Hematopoietic multipotent progenitor cell treated with erythropoietin and hydrocortisone succinate and interleukin-3 and kit ligand, for 6 days (in vitro differentiated cells): ENCODE data around the gene CCDC127.
A peak's percentile ranks its signal among the peaks of the same experiment; 100 is the strongest.
"Not testable (repeated sequence)": the region's sequence is repeated elsewhere in the genome, so short reads cannot be mapped to it uniquely, and the experiment has no call there.

Experiments
- DNase-seq: peaks from one replicate; pipeline ENCODE4 v3.0.0-alpha.2; 2015

CCDC127 gene

DNA sequence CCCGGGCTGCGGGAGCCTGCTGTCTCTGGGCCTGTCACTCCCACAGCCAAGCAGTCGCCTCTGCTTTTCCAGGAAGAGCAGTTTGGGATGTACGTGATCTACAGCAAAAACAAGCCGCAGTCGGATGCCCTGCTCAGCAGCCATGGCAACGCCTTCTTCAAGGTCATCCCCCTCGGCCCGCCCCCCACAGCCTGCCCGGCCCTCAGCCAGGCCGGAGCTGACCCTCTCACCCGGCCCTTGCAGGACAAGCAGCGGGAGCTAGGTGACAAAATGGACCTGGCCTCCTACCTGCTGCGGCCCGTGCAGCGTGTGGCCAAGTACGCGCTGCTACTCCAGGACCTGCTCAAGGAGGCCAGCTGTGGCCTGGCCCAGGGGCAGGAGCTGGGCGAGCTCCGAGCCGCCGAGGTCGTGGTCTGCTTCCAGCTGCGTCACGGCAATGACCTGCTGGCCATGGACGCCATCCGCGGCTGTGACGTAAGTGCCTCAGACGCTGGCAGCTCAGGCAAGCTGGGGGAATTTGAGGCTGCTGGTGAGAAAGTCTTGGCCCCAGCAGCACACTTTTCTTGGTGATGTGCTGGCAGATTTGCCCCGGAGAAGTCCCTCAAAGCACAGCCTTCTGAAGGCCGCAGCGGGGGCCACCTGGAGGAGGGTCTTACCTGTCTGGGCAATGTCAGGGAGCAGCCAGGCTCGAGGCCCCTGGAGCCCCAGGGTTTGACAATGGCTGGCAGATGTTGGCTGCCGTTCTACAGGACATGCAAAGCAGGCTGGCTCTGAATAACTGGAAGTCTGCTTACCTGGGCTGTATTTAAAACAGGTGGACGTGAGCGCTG, 46.8 kb downstream of the CCDC127 start:
- no peak for DNase-seq

- DNase-seq: no peak
Measured at GRCh38 chr5:169728-170094, 48.2 kb downstream of the CCDC127 start.

DNA sequence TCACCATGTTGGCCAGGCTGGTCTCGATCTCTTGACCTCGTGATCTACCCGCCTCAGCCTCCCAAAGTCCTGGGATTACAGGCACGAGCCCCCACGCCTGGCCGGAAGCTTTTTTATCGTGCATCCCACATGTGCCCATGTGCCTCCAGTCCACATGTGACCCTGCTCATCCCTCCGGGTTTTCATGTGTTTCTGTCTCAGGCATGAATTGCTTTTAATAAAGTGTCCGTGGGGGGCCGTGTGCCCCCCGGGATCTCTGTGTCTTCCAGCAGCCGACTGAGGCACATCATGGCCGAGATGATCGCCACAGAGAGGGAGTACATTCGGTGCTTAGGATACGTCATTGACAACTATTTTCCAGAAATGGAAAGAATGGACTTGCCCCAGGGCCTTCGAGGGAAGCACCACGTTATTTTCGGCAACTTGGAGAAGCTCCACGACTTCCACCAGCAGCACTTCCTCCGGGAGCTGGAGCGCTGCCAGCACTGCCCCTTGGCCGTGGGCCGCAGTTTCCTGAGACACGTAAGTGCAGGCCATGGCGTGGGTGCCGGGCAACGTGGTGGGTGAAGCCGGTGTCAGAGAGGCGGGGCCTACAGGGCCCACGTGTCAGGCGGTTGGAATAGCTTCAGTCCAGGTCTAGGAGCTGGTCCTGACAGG, 48.8 kb downstream of the CCDC127 start:
- DNase-seq: no peak

DNA sequence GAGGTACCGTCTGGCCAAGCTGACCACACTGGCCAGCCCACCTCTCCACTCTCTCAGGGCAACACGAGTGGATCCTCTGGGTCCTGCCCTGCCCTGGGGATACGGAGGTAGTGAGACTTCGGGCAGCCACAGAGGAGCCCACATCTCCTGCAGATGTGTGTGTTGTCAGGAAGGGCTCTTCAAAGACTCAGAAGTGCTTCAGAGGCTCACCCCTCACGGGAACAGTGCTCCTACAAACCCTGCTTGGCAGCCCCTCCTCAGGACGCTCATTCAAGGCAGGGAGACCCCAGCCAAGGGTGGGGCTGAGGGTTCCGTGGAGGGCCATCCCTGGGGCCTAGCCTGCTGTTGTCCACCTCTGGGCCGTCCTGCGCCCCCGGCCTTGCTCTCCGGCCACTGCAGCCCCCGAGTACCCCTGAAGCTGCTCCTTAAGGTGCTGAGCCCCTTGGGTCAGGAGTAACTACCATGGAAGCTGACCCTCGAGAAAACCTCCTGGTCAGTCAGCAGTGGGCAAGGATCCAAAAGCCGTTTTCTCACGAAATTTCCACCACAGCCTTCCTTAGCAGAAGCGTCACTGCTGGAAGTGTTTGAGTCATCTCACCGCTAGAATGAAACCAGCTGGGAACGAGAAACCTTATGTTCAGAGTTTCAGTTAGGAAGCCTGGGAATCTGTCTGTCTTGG, 49.8 kb downstream of the CCDC127 start:
- DNase-seq: no peak

DNA sequence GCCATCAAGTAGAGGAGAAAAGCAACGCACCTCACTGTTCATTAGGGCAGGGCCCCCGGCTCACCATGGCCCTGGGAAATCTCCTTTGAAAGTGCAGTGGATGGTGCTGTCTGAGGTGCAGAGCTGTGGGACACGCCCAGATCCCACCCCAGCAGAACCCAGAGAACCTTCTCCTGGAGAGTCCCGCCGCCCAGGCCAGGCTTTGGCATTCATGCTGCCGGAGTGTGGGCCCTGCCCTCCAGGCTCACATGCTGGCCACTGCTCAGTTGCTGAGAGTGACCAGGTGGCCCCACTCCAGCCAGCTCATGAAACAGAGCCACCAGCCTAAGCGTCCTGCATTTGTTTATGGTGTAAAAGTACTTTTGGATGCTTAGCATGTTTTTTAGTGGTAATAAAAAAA, 50.4 kb downstream of the CCDC127 start:
- DNase-seq: no peak

- DNase-seq: no peak
Measured at GRCh38 chr5:166441-167372, 51.2 kb downstream of the CCDC127 start.

DNA sequence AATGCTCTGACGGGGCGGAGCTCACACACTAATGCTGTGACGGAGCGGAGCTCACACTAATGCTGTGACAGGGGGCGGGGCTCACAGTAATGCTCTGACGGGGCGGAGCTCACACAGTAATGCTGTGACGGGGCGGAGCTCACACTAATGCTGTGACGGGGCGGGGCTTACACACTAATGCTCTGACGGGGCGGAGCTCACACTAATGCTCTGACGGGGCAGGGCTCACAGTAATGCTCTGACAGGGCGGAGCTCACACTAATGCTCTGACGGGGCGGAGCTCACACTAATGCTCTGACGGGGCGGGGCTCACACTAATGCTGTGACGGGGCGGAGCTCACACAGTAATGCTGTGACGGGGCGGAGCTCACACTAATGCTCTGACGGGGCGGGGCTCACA, 53.2 kb downstream of the CCDC127 start:
- DNase-seq: not testable (repeated sequence)

DNA sequence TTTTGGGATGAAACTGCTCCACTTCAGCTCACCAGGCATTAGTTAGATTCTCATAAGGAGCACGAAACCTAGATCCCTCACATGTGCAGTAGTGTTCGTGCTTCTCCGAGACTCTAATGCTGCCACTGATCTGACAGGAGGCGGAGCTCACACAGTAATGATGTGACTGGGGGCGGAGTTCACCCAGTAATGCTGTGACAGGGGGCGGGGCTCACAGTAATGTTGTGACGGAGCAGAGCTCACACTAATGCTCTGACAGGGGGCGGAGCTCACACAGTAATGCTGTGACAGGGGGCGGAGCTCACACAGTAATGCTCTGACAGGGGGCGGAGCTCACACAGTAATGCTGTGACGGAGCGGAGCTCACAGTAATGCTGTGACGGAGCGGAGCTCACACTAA, 53.7 kb downstream of the CCDC127 start:
- DNase-seq: peak; percentile 9

DNA sequence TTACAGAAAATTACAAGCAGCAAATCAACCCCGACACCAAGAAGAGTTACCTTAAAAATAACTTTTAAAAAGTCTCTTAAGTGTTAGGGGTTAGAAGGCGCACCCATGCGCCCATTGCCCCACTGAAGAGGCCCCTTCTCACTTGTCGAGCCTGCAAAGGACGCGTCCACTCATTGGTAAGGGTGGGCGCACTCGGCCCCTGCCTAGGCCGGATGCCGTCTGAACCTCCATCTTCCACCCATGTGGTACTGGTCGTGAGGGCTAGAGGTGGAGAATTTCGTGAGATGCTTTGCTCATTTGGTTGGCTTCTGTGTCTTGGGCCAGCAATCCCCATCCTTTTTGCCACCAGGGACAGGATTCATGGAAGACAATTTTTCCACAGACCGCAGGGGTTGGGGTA, 54.1 kb downstream of the CCDC127 start:
- no peak for DNase-seq

DNA sequence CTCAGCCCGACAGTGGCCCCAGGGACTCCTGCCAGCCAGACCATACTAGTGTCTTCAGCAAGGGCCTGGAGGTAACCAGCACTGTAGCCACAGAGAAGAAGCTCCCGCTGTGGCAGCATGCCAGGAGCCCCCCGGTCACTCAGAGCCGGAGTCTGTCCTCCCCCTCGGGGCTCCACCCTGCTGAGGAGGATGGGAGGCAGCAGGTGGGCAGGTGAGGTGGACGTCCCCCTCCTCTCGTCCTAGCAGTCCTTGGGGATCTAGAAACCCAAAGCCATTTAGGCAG, 54.7 kb downstream of the CCDC127 start:
- no peak for DNase-seq

DNA sequence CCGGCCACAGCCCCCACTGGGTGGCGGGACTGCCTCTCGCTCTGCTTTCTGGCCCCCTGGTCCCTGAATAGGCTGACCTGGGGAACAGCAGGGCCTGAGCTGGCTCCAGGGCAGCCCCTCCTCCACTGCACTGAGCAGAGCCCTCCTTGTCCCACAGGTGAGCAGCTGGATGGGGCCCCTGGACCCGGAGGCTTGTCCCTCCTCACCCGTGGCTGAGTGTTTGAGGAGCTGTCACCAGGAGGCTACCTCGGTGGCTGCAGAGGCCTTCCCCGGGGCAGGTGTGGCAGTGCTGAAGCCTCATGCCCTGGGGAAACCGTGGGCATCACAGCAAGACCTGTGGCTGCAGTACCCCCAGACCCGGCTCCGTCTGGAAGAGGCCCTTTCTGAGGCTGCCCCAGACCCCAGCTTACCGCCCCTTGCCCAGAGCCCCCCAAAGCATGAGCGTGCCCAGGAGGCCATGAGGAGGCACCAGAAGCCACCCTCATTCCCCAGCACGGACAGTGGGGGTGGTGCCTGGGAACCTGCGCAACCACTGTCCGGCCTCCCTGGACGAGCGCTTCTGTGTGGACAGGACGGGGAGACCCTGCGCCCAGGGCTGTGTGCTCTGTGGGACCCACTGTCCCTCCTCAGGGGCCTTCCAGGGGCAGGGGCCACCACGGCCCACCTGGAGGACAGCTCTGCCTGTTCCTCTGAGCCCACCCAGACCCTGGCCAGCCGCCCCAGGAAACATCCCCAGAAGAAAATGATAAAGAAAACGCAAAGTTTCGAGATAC, 55.2 kb downstream of the CCDC127 start:
- no peak for DNase-seq

DNA sequence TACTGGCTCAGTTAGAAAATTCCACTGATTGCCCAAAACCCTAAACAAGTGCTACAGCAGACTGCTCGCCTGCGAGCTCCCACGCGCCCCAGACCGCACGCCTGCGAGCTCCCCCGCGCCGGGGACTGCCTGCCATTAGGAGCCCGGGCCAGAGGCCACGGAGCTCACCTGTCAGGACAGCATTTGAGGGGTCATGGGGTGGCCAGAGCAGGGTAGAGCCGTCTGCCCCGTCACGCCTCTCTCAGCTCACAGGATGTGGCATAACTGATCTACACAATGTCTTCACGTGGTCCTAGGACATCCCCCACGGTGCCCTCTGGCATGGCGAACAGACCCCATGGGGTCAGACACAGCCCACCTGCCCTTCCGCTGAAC, 55.8 kb downstream of the CCDC127 start:
- no peak for DNase-seq

DNA sequence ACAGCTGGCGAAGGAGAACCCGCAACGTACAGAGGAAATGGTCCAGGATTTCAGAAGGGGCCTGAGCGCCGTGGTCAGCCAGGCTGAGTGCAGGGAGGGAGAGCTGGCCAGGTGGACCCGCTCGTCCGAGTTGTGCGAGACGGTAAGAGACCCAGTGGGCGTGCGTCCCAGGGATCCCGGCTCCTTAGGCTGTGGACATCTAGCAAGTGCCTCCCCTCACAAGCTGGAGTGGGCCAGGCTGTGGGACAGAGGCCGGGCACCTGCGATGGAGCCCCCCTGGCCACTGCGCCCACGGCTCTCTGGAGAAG, 56.2 kb downstream of the CCDC127 start:
- no peak for DNase-seq

DNA sequence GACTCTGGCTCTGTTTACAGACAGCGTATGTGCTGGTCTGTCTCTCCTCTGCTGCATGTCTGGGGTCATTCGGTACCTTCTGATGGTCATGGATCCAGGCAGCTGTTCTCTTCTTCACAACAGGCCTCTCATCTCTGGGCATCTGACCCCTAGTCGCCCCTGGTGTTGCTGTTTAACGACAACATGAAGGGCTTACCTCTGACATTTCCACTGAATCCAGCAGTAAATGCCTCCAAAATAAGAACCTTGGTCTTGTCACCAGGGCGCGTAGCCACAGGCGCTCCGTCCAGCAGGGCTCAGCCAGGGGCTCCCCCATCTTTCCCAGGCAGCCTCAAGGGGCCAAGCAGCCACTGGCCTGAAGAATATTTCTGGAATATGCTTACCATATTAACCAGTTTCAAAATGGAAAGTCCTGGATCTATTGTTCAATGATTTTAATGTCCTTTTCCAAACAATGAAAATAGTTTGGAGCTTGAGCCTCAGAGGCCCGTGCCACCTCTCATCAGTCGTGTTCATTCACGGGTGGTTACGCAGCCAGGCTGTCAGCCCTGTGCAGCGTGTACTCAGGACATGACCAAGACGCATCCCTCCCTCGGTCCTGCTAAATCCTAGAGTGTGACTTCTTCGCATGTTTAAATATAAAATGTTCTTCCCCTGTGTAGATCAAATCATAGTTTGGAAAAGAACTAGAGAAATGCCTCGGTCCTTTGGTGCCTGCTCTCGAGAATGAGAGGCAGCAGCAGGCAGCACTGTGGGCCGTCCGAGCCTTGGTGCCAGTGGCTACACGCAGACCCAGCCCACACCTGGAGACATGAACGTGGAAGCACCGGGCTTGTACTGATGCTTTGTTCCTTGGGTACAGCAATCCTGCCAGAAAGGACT, 56.8 kb downstream of the CCDC127 start:
- no peak for DNase-seq

GRCh38 chr5:160173-160510, 57.8 kb downstream of the CCDC127 start:
- DNase-seq: no peak

DNA sequence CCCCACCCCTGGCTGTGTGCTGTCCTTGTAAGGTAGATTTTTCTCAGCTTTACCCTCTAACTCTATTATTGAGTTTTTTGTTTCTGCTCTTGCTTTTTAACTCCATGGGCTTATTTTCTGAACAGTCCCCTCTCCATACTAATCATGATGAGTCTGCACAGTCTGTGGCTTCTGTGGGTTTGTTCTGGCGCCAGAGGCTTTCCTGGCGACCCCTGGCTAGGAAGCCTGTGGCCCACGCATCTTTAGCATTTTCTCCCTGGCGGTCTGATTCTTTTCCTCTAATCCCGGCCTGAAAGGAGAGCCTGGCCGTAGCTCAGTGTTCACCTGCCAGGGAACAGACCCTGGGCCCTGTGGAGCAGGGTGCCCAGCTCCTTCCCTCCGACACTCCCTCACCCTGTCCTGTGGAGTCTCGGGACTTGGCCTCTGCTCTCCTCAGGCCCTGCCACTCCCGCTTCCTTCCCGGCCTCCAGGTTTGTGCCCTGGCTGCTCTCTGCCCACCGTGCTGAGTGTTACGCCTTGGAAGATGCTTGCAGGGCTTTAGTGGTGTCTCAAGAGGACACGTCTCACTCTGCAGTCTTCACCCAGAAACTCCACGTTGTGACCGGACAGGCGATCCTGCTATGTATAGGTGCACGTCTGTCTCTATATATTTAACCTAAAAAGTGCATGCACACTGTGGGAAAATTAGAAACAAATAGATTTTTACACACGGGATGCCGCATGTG, 58.3 kb downstream of the CCDC127 start:
- peak; percentile 3 for DNase-seq

DNA sequence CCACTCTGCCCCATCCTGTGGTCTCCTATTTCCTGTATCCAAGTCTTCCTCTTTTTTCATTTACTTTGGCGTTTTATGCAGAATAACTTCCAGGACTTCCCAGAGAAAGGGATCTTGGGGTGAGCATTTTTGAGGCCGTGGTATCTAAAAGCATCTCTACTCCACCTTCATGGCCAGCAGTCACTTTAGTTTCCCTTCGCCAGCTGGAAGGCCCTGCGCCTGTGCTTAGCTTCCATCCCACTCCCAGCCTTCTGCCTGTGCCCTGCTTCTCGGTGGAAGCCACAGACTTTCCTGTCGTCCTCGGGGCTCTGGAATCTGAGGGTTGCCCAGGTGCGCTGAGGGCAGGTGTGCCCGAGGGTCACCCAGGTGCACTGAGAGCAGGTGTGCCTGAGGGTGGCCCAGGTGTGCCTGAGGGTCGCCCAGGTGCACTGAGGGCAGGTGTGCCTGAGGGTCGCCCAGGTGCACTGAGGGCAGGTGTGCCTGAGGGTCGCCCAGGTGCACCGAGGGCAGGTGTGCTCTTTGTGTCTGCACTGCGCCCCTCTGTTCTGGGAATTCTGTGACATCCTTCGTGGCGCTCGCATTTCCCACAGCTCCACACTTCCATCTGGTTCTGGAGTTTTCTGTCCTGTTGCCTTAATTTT, 59.0 kb downstream of the CCDC127 start:
- DNase-seq: no peak

DNA sequence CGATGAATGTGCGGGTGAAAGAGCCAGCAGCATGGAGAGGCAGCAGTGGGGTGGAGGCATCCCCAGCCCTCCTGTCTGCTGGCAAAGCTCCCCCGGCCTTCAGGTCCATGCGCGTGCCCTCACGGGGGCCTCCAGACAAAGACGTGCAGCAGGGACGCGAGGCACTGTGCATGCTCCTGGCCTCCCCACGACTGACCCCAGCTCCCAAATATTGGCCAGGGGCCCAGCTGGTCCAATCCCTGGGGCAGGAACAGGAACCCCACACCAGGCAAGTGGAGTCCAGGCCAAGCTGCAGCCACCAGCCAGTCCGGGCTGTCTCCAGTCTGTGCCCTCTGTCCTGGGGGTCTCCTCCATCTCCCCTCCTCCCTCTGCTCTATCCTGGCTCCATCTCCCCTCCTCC, 60.2 kb downstream of the CCDC127 start:
- no peak for DNase-seq

DNA sequence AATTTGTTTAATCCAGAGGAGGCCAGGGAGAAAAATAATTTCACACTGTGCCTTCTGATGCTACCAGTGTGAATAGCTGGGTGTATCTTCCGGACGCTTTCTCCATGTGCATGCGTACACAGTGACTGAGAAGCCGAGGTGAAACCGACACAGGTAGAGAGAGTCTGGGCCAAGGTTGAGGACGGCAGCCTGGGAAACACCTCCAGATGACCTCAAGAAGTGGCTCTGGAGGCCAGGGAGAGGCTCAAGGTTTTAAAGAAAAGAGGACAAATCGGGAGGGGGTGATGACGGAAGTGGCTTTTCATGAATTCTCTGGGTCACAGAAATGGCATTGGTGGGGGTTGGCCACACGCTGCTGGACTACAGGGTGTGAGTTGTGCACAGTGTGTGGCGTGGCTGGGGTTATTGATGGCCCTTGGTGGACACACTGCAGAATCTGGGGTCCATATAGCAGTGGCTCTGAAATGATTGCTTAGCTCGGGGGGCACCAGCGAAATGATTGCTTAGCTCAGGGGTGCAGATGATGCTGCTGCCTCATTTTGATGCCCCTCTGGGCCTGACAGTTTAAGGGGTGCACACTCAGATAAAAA, 60.7 kb downstream of the CCDC127 start:
- no peak for DNase-seq

DNA sequence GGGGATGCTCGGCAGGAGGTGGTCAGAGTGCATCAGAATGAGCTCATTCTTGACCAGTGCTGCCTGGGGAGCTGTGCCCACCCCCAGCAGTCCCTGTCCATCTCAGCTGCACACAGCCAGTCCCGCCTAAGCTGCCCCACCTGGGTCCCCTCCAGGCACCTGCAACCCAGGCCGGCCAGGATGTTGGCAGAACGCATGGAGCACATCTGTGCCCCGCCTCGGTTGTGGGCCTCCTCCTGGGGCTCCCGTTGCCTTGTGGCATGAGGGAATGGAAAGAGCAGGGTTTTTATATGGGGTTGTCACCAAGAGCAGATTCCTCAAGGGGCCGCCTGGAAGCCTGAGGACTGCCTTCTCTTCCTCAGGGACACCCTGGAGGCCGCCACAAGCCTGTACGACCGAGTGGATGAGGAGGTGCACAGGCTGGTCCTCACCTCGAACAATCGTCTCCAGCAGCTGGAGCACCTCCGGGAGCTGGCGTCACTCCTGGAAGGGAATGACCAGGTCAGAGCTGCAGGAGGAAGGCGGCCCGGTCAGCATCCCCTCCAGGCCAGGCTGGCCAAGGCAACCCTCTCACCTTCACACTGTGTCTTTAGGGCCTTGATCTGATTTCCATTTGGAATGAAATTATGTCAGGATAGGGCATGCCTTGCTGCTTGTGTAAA, 61.4 kb downstream of the CCDC127 start:
- no peak for DNase-seq
